ENCODE measurements around the gene PLPPR1.

DNA sequence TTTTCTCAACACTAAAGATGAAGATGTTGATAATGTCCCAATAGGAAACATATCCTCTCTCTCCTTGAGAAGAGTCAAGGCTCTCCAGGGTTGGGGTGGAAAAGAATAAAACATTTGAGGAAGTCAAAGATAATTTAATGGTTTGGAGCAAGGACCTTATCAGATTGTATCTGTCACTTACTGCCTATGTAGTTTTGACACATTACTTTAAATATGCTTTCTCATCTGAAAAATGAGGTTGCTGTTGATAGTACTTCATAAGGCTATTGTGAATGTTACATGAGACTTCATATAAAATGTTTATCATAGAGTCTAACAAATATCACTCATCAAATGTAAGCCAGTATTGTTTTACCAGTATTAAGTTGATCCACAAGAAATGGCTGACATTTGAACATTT, 307.6 kb downstream of the PLPPR1 start:
- TF ChIP-seq, protein P1, sequence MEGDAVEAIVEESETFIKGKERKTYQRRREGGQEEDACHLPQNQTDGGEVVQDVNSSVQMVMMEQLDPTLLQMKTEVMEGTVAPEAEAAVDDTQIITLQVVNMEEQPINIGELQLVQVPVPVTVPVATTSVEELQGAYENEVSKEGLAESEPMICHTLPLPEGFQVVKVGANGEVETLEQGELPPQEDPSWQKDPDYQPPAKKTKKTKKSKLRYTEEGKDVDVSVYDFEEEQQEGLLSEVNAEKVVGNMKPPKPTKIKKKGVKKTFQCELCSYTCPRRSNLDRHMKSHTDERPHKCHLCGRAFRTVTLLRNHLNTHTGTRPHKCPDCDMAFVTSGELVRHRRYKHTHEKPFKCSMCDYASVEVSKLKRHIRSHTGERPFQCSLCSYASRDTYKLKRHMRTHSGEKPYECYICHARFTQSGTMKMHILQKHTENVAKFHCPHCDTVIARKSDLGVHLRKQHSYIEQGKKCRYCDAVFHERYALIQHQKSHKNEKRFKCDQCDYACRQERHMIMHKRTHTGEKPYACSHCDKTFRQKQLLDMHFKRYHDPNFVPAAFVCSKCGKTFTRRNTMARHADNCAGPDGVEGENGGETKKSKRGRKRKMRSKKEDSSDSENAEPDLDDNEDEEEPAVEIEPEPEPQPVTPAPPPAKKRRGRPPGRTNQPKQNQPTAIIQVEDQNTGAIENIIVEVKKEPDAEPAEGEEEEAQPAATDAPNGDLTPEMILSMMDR (IDR thresholded peaks at IDR 0.05 in 8 of 11, conservative IDR thresholded peaks at IDR 0.05 in 3 of 11): no peak
- TF ChIP-seq POLR2A (IDR thresholded peaks at IDR 0.05) (no peak), POLR2AphosphoS5 (IDR thresholded peaks at IDR 0.05) (no peak)
